NCI-H2196 treated with DMSO at 0.1 percent for 48 hours (cell line): ENCODE measurements around the gene FRAT2.

Experiments
- DNase-seq: peaks from one replicate; lab custom pipeline; 2025; ENCODE audit not compliant: unreplicated experiment; lab: John Stamatoyannopoulos, UW

Gene FRAT2

DNA sequence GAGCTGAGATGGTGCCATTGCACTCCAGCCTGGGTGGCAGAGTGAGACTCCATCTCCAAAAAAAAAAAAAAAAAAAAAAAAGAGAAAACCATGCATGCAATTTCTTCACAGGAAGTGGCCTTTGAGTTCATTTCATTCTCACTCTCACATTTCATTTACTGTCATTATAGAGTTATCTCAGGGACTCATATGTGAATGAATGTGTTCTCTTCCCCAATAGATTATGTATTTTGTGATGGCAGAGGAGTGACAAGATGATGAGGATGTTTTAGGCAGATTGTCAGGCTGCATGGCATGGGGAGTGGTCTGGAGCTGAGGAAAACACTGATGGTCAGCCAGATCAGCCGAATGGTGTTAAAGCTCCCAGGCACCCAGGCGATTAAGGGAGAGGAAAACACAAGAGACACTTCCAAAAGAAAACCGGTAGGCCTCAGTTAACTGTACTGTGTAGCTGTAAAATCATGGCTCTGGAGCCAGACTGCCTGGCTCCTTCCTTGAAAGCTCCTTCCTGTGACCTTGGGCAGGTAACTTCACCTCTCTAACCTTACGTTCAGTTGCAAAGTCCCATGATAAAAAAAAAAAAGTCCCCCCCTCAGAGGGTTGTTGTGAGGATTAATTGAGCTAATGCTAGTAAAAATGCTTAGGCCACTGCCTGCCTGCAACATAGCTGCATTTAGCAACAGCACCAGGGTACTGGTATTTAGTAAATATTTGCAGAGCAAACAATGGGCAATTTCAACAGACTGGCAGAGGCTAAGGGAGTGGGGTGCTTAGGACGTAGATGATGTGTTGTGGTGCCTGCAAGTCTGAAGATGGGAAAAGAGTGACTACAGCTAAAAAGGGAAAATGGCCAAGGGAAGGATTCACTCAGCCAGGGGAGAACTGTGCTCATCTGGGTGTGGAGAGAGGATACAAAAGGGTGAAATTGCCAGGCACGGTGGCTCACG lies 6.9 kb downstream of the FRAT2 start:
- no peak for DNase-seq

DNA sequence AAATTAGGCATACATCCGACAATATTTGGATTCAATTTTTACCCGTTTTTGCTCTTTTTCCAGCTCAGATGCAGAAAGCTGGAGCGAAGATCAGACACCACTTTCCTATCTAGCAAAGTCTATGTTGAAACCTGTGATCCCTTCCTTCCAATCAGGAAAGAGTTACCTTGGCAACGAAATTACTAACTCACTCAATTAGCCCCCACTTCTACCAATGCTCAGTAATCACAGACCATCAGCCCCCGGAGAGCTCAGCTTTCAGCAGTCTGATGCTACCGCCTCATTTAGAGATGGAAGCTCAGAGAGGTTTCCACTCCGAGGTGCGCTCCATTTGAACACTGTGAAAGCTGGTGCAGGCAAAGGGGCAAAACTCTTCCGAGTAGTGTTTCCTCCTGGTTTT lies 8.8 kb downstream of the FRAT2 start:
- no peak for DNase-seq

DNA sequence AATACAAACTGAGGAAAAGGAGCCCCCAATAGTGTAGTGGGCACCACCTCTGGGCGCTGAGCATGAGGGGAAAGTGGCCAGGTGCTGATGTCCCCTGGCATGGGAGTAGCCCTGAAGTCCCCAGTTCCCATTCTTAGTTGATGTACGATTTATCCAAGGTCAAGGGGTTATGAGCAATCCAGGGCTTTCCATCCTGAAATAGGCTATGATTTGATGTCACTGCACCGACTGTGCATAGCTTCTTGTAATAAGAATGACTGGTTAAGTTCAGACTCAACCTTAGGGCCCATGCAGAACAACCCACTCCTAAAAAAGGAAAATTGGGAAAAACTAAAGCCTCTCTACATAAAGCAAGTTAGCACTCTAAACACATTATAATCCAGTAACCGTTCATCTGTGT lies 11.0 kb downstream of the FRAT2 start:
- no peak for DNase-seq

DNA sequence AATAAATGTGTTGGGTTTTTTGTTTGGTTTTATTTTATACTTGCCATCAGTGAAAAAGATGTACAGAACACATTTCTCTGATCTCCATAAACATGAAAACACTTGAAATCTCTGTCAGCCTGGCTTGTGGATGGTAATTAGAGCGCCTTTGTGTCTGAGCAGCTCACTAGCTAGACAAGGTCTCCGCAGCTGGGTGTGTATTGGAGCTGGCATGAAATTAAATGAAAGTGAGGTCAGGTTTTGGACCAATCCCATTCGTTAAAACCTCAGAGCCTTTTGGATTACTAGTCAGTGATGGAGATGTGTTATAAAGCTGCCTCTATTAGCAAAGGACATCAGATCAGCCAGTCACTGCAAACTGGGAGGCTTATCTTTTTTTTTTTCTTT lies 12.7 kb downstream of the FRAT2 start:
- no peak for DNase-seq

DNA sequence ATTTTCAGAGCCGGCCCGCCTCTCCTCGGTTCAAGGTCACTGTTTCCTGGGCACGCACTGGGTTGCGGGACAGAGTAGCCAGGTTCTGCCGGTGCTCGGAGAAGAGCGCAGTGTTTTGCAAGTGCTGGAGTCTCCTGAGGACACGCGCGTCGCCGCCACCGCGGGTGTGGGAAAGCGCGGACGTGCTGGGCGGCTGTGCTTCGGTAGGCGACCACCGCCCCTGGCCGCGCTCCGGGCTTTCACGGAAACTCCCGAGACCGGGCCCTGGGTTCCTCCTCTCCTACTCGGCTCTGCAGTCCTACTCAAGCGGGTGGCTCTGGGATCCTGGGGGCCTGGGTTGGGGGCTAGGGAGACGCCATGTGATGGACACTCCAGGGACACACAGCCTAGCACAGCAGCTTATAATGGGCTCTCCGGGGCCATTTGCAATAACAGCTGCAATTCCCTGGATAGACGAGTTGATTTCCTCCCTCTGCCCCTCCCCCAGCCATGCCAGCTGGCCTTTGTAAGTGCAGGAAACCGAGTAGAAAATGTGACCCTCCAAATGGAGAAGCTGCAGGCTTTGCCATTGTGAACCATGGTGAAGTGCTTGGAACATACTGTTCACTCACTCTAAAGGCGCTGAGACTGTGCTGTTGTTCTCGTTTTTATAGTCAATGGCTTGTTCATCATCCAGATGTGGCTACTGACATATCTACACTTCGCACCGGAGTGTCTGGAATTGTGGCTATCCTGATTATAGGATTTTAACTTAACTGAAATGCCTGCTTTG lies 13.3 kb downstream of the FRAT2 start:
- no peak for DNase-seq

DNA sequence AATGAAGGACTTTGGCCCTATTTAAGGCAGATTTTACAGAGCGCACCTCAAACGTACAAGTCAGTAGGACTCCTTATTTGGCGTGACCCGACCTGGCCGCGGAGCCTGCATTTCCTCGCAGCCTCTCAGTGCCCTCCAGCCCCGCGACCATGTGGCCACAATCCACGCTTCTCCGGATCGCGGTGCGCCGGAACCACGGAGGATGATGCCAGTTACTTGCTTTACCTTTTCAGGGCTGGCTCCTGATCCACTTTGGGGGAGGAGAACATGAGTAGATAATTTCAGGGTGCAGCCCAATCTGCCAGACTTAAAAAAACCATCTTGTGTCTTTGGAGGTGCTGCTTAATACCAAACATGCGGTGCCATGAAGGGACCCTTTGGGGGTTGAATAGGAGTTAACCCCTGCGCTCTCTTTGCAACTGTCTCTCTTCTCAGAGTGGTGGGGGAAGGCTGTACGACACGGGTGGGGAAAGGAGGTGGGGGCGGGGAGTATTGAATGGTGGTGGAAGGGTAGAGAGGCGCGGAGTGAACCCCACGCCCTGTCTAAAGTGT lies 14.0 kb downstream of the FRAT2 start:
- no peak for DNase-seq

DNA sequence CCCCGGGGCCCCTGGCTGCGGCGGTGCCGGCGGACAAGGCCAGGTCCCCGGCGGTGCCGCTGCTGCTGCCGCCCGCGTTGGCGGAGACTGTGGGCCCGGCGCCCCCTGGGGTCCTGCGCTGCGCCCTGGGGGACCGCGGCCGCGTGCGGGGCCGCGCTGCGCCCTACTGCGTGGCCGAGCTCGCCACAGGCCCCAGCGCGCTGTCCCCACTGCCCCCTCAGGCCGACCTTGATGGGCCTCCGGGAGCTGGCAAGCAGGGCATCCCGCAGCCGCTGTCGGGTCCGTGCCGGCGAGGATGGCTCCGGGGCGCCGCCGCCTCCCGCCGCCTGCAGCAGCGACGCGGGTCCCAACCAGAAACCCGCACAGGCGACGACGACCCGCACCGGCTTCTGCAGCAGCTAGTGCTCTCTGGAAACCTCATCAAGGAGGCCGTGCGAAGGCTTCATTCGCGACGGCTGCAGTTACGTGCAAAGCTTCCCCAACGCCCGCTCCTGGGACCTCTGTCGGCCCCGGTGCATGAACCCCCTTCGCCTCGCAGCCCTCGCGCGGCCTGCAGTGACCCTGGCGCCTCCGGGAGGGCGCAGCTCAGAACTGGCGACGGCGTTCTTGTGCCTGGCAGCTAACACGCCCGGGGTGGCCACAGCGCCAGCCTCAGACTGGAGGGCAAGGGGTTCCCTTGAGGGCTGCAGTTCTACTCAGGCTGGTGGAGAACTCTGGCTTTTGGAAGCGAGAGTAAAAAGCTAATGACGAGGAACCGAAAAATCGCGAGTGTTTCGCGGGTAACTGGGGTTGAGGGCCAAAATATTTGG lies 14.7 kb downstream of the FRAT2 start:
- DNase-seq = no peak

DNA sequence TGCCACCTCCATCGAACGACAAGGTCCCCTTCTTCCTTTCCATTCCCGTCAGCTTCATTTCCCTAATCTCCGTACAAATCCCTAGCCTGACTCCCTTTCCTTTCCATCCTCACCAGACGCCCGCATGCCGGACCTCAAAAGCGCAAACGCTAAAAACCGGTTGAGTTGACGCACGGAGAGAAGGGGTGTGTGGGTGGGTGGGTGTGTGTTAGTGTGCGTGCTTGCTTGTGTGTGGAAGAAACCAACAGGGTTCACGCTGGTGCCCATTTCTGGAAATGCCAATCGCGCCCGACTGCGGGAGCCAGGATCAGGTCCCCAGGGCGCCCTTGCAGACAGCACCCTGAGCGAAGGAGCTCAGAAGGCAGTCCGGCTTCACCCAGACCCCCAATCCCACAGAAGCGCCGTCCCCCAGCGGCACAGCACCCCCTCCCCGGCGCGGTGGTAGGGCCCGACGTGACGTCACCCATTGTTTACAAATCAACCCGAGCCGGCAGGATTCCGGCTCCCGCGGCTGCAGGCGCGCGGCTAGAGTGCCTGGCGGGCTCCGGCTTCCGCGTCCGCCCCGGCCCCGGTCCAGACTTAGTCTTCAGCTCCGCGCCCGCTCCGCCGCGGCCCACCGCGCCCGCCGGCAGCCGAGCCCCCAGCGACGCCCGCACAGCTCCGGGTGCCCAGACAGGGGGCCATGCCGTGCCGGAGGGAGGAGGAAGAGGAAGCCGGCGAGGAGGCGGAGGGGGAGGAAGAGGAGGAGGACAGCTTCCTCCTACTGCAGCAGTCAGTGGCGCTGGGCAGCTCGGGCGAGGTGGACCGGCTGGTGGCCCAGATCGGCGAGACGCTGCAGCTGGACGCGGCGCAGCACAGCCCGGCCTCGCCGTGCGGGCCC lies 15.5 kb downstream of the FRAT2 start, which contains the start of gene FRAT1:
Gene FRAT1, plus strand, starts transcription at position 500 of the 880 bp plus-strand sequence. Its CDS starts 183 bp downstream, at position 683.
- peak; percentile 31 for DNase-seq

DNA sequence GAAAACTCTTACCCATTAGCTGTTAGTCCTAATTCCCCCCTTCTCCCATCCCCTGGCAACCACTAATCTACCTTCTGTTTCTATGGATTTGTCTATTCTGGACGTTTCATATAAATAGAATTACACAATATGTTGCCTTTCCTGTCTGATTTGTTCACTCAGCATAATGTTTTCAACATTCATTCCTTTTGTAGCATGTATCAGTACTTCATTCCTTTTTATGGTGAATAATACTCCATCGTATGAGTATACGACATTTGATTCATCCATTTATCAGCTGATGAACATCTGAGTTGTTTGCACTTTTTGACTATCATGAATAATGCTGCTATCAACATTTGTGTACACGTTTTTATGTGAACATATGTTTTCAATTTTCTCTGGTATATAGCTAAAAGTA lies 19.9 kb downstream of the FRAT2 start:
- no peak for DNase-seq

DNA sequence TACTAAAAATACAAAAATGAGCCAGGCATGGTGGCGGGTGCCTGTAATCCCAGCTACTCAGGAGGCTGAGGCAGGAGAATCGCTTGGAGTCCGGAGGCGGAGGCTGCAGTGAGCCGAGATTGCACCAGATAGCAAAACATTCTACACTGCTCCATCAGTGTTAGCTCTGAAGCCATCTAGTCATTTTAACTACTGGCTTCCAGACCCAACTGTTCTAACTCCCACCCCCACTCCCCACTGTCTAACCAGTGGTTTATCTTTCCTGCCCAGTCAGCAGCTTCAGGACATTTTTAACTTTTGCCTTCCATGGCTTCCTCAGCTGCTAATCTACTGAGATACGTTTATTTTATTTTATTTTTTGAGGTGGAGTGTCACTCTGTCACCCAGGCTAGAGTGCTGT lies 21.6 kb downstream of the FRAT2 start:
- DNase-seq = no peak

DNA sequence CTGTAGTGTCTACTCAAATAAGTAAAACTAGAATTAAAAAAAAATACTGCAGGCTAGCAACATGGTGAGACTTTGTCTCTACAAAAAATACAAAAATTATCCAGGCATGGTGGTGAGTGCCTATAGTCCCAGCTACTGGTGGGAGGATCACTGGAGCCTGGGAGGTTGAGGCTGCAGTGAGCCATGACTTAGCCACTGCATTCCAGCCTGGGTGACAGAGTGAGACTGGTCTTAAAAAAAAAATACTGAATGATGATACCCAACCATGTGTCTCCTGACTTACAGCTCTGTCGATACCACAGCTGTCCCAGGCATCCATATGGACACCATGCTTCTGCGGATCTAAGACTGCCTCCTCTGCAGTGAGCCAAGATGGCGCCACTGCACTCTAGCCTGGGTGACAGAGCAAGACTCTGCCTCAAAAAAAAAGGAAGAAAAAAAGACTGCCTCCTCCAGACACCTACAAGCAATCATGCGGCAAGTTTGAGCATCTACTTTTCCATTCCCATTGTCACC lies 23.4 kb downstream of the FRAT2 start:
- no peak for DNase-seq

DNA sequence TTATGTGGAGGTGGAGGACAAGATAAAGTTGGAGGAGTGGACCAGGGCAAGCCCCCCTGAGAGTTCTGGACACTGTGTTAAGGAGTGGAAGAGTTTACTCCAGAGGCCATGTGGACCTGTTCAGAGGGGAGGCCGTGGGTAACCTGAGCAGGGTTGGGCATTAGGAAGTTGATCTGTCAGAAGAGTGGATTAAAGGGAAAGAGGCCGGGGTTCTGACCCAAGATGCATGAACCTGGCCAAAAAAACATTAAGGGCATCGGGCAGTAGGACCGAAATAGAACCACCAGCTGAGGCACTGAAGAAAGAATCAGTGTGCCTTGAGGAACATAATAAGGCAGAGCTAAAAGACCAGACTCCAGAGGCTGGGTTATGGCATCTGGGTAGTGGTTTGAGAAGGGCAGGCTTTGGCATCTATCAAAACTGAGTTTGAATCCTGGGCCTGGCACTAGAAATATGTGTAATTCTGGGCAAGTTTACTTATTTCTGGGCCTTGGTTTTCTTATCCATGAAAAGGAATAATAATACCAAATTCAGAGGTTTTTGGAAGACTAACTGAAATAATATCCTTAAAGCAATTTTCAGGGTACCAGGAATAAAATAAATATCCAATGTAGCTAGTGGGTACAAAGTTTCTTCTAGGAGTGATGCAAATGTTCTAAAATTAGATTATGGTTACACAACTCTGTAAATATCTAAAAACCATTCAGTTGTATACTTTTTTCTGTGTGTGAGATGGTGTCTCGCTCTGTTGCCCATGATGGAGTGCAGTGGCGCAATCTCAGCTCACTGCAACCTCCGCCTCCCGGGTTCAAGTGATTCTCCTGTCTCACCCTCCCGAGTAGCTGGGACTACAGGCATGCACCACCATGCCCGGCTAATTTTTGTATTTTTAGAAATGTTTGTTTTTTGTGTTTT lies 26.4 kb downstream of the FRAT2 start:
- DNase-seq = no peak

DNA sequence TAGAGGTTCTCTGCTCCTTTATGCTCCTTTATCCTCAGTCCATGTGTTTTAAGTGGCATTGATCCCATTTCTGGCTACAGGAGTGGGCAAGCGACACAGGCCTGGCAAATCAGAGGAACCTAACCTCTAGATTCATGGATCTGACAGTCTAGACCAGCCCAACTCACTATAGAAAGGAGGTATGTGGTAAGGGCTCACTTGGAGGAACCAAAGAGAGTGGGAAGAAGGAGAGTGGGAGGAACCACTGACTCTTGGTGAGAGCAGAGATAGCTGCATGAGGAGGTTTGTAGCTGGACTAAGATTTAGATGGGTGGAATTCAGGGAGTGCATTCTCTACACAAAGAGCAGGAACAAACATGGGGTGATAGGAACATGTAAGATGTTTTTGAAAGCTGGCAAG lies 27.1 kb downstream of the FRAT2 start:
- no peak for DNase-seq

DNA sequence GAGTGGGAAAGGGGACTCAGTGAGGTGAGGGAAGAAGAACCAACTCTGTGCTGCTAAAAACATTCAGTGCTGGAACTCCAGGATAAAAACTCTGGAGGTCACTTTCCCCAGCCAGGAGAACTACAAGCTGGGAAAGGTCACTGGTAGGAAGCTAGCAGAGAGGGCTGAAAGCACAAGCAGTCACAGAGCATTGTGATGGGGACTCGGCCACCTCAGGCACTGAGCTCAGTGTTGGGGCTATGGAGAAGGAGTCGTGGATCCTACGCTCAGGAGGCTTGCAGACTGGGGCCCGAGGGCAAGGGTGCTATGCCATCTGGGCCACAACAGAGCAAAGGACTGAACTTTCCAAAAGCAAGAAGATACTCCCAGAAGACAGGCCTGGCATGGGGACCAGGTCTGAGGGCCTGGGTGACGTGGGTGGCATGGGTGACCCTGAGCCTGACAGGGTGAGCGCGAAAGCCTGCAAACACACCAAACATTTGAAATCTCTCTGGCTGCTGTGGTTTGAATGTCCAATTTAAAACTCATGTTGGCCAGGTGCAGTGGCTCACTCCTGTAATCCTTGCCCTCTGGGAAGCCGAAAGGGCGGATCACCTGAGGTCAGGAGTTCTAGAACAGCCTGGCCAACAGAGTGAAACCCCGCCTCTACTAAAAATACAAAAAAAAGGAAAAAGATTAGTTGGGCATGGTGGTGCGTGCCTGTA lies 32.3 kb downstream of the FRAT2 start:
- no peak for DNase-seq

DNA sequence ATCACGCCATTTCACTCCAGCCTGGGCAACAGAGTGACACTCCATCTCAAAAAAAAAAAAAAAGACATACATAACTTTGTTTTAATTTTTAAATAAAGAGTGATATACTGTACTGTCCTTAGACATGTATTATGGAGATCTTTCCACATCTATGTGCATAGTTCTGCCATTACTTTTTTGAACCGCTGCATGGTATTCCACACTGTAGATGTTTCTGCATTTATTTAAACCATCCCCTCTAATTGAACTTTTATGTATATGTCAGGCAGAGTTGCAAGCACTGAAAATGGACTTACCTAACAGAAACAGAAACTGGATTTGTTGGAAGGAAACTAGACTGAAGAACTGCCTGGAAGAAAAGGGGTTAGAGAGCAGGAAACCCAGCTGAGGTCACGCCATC lies 33.5 kb downstream of the FRAT2 start:
- DNase-seq = no peak

DNA sequence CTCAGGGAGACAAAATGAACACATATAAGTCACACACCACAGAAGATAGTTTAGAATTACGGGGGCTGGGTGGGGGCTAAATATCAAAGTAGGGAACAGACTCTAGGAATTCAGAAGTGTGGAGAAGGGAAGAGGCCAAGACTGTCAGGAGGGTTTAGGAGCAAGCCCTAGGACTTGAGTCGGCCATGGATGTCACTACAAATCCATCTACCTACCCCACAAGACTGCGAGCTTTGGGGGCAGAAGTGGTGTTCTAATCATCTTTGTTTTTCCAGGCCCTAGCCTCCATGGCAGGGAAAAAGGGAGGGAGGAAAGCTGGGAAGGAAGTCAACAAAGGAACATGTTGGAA lies 36.3 kb downstream of the FRAT2 start:
- DNase-seq = no peak

DNA sequence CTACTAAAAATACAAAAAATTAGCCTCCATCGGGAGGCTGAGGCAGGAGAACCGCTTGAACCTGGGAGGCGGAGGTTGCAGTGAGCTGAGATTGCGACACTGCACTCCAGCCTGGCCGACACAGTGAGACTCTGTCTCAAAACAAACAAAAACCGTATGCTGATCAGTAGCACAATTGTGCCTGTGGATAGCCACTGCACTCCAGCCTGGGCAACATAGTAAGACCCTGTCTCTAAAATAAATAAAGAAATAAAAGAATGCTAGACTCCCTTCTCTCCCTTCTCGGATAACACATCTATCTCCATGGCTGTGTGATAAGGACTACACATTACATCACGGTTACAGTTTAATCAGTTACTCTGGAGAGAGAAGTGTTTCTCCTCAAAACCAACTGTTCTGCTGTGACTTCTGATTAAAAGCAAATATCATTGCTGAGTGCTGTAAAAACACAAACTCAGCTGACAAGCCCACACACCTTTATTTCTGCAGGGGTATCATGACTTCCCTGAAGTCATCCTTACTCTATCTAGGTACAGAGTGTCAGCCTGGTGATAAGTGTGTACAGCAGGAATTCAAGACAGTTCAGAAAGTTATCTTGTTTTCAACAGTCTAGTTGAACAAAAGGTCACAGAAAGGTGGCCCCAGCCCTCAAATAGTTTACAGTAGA lies 36.8 kb downstream of the FRAT2 start:
- no peak for DNase-seq

DNA sequence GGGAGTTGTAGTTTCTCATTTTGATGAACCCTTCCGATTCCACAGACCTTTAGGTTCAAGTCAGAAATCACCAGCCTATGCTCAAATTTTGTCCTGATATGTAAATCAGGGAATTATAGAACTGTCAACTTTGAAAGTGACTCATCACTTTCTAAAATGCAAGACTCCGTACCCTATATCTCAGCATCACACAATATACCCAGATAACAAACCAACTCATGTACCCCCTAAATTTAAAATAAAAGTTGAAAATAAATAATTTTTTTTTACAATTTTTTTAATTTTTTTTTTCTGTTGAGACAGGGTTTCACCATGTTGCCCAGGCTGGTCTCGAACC lies 41.7 kb downstream of the FRAT2 start:
- no peak for DNase-seq
